ENCODE results near the gene PLEKHB1. TPM values are rescaled to one million over a fixed set of nuclear protein-coding genes. Genes with fewer than 3 reads are reported as not detected.

PLEKHB1 gene, protein sequence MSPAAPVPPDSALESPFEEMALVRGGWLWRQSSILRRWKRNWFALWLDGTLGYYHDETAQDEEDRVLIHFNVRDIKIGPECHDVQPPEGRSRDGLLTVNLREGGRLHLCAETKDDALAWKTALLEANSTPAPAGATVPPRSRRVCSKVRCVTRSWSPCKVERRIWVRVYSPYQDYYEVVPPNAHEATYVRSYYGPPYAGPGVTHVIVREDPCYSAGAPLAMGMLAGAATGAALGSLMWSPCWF
- 10 to 100 TPM; 79.1 to 86.8 TPM for total RNA-seq
- polyA plus RNA-seq, result 100 to 1,000 TPM; 103 to 155 (median 148) TPM
- 2.0 to 45.2 (median 34.0) reads per million in 6 experiments for total RNA-seq

GRCh38 chr11:73645972-73646631 lies at the start of gene PLEKHB1:
PLEKHB1 (plus strand) TSS chr11:73646581; CDS start chr11:73646609, 28 bp downstream.
- POLR2A ChIA-PET, result interaction anchor here (0.6 to 1.6 kb wide), 4 partner anchors 11 to 134 kb away, joined by 3 to 6 read pairs (median 4); no protein-coding TSS in a partner anchor
- ATAC-seq, result no peak
- Mint-ChIP-seq H3K27ac (peak within 1 kb of the TSS; percentile 83 to 98 (median 96)), H3K4me1 (peaks cover 15 to 36% (median 30%) of the 10 kb centered on the region in 4 donors), H3K27me3 (no peaks in the 10 kb centered on the region), H3K9me3 (no peaks in the 10 kb centered on the region), H3K4me3 (peak within 1 kb of the TSS; percentile 87 to 98 (median 90)), H3K36me3 (peaks cover 0 to 6% (median 0%) of the 10 kb centered on the region in 3 donors)
- no peak for DNase-seq

- H3K4me1 Mint-ChIP-seq, result peaks cover 19 to 48% (median 48%) of the 10 kb centered on the region in 4 donors
- ATAC-seq (no peak), DNase-seq (no peak)
- no peaks in the 10 kb centered on the region for H3K9me3 Mint-ChIP-seq
- no peaks in the 10 kb centered on the region for H3K36me3 Mint-ChIP-seq
- H3K27me3 Mint-ChIP-seq, result no peaks in the 10 kb centered on the region
- peak overlapping the region; percentile 92 to 98 (median 95) for H3K27ac Mint-ChIP-seq
- POLR2A ChIA-PET, result interaction anchor here (0.6 to 2.1 kb wide), 5 partner anchors 10 to 232 kb away, joined by 3 to 6 read pairs (median 4); partner anchors contain the start of gene RAB6A
- peak overlapping the region; percentile 90 to 97 (median 94) for H3K4me3 Mint-ChIP-seq
Observed at GRCh38 chr11:73597336-73597955, 48.9 kb upstream of the PLEKHB1 start.

- Mint-ChIP-seq H3K27ac (peak within 1 kb of the TSS; percentile 94 to 98 (median 96)), H3K4me1 (peaks cover 18 to 46% (median 46%) of the 10 kb centered on the region in 4 donors), H3K36me3 (no peaks in the 10 kb centered on the region), H3K9me3 (no peaks in the 10 kb centered on the region), H3K27me3 (no peaks in the 10 kb centered on the region), H3K4me3 (peak within 1 kb of the TSS; percentile 90 to 97 (median 94))
- DNase-seq (peak; percentile 83 to 95 (median 90)), ATAC-seq (peak; percentile 91 to 93)
- POLR2A ChIA-PET, result interaction anchor here (0.6 to 2.1 kb wide), 11 partner anchors 10 to 1164 kb away, joined by 3 to 6 read pairs (median 3); partner anchors contain the start of genes CLPB, MRPL48 and RAB6A
Observed at GRCh38 chr11:73597956-73598718, 48.2 kb upstream of the PLEKHB1 start, which contains the start of gene FAM168A. FAM168A (minus strand) TSS chr11:73598112; CDS start chr11:73468474, 129,638 bp downstream.

DNA sequence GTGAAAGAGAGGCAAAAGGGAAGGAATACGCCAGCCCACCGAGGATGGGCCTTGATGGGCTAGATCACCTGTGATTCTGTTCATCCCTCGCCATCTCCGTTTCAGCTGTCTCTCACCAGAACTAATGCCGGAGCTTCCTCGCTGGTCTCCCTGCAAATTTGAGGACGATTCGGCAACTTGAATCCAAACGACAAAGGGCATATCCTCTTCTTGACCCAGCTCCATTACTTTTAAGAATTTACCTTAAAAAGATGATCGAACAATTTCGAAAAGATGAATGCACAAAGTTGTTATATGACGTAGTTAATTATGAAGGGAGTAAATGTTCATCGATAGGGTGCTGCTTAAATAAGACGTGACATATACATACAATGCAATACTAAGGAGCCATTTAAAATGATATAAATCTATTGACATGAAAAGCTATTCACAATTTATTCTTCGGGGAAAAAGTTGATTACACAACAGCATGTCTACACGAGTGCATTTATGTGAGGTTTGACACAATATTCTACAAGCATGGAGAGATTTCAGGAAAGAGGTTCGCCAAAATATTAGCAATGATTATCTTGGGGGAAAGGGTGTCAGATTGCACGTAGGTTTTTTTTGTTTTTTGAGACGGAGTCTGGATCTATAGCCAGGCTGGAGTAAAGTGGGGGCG lies 47.5 kb upstream of the PLEKHB1 start:
- Mint-ChIP-seq H3K4me1 (peaks cover 18 to 43% (median 43%) of the 10 kb centered on the region in 4 donors), H3K9me3 (no peaks in the 10 kb centered on the region), H3K27me3 (no peaks in the 10 kb centered on the region), H3K27ac (peak overlapping the region; percentile 93 to 98 (median 95)), H3K4me3 (peak overlapping the region; percentile 90 to 97 (median 94)), H3K36me3 (no peaks in the 10 kb centered on the region)
- no peak for DNase-seq
- no peak for ATAC-seq
- POLR2A ChIA-PET, result interaction anchor here (0.6 to 2.1 kb wide), 8 partner anchors 15 to 1165 kb away, joined by 3 to 6 read pairs (median 4); partner anchors contain the start of genes CLPB, MRPL48 and RAB6A

GRCh38 chr11:73612601-73613140 lies 33.7 kb upstream of the PLEKHB1 start:
- Mint-ChIP-seq H3K27me3 (peaks cover 0 to 4% (median 2%) of the 10 kb centered on the region in 5 donors), H3K4me1 (no peaks in the 10 kb centered on the region), H3K9me3 (no peaks in the 10 kb centered on the region), H3K36me3 (no peaks in the 10 kb centered on the region), H3K27ac (no peak overlapping the region), H3K4me3 (no peak overlapping the region)
- ATAC-seq (no peak), DNase-seq (no peak)
- POLR2A ChIA-PET, result interaction anchor here (0.7 kb wide), 1 partner anchor 47 kb away, joined by 3 read pairs; no protein-coding TSS in a partner anchor

DNA sequence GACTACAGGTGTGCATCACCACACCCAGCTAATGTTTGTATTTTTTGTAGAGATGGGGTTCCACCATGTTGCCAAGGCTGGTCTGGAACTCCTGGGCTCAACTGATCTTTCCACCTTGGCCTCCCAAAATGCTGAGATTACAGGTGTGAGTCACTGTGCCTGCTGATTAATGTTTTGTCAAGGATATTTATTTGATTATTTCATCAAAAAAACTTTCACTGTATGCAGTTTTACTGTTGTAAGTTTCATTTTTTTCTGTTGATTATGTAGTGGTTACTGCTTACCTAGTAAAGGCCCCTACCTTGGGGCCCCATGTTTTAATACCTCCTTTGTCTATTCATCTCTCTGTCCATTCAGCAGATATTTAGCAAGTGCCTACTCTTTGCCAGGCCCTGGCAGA lies 31.8 kb upstream of the PLEKHB1 start:
- DNase-seq, result no peak
- no peaks in the 10 kb centered on the region for H3K9me3 Mint-ChIP-seq

GRCh38 chr11:73622926-73623593 lies 23.3 kb upstream of the PLEKHB1 start:
- peak overlapping the region in 1 of 10 donors; percentile 48 for H3K27ac Mint-ChIP-seq
- no peaks in the 10 kb centered on the region for H3K36me3 Mint-ChIP-seq
- H3K9me3 Mint-ChIP-seq, result no peaks in the 10 kb centered on the region
- peaks cover 7 to 25% (median 18%) of the 10 kb centered on the region in 5 donors for H3K27me3 Mint-ChIP-seq
- DNase-seq (no peak), ATAC-seq (no peak)
- POLR2A ChIA-PET, result no interaction called here
- peaks cover 2 to 8% (median 4%) of the 10 kb centered on the region in 4 donors for H3K4me1 Mint-ChIP-seq
- H3K4me3 Mint-ChIP-seq, result no peak overlapping the region

More for the DNA sequence above, 31.8 kb upstream of the PLEKHB1 start:
- ATAC-seq, result no peak
- POLR2A ChIA-PET, result no interaction called here
- H3K27me3 Mint-ChIP-seq, result peaks cover 0 to 4% (median 1%) of the 10 kb centered on the region in 5 donors
- H3K4me1 Mint-ChIP-seq, result no peaks in the 10 kb centered on the region
- no peak overlapping the region for H3K27ac Mint-ChIP-seq
- no peaks in the 10 kb centered on the region for H3K36me3 Mint-ChIP-seq
- H3K4me3 Mint-ChIP-seq, result no peak overlapping the region

GRCh38 chr11:73623686-73624085 lies 22.7 kb upstream of the PLEKHB1 start:
- no peak for DNase-seq

GRCh38 chr11:73625696-73626318 lies 20.6 kb upstream of the PLEKHB1 start:
- Mint-ChIP-seq H3K4me1 (peaks cover 2 to 8% (median 4%) of the 10 kb centered on the region in 4 donors), H3K9me3 (no peaks in the 10 kb centered on the region), H3K36me3 (no peaks in the 10 kb centered on the region), H3K27ac (peak overlapping the region in 2 of 10 donors; percentile 41 to 73), H3K4me3 (no peak overlapping the region), H3K27me3 (peaks cover 7 to 25% (median 18%) of the 10 kb centered on the region in 5 donors)
- peak; percentile 83 to 92 for ATAC-seq
- DNase-seq, result peak; percentile 46 to 83 (median 70)
- POLR2A ChIA-PET, result interaction anchor here (1.0 to 2.3 kb wide), 3 partner anchors 20 to 35 kb away, joined by 4 to 22 read pairs (median 6); partner anchors contain the start of gene PLEKHB1

More at GRCh38 chr11:73623686-73624085, 22.7 kb upstream of the PLEKHB1 start:
- H3K9me3 Mint-ChIP-seq, result no peaks in the 10 kb centered on the region
- H3K4me1 Mint-ChIP-seq, result peaks cover 2 to 8% (median 4%) of the 10 kb centered on the region in 4 donors
- ATAC-seq, result no peak
- H3K27me3 Mint-ChIP-seq, result peaks cover 7 to 25% (median 18%) of the 10 kb centered on the region in 5 donors
- no peak overlapping the region for H3K27ac Mint-ChIP-seq
- no peak overlapping the region for H3K4me3 Mint-ChIP-seq
- H3K36me3 Mint-ChIP-seq, result no peaks in the 10 kb centered on the region
- POLR2A ChIA-PET, result no interaction called here

GRCh38 chr11:73629907-73630306 lies 16.5 kb upstream of the PLEKHB1 start:
- Mint-ChIP-seq H3K27ac (peak overlapping the region in 1 of 10 donors; percentile 22), H3K27me3 (no peaks in the 10 kb centered on the region), H3K36me3 (peaks cover 0 to 2% (median 0%) of the 10 kb centered on the region in 3 donors), H3K4me1 (peaks cover 4 to 19% (median 16%) of the 10 kb centered on the region in 4 donors), H3K4me3 (no peak overlapping the region), H3K9me3 (peaks cover 0 to 12% (median 0%) of the 10 kb centered on the region in 9 donors)
- no peak for ATAC-seq
- no peak for DNase-seq
- POLR2A ChIA-PET, result interaction anchor here (0.9 kb wide), 1 partner anchor 11 kb away, joined by 3 read pairs; no protein-coding TSS in a partner anchor
